GM21737 (cell line): ENCODE data around the gene HAUS7.

Experiments
- ATAC-seq: cut with Tn5 transposase; IDR thresholded peaks from one replicate; pipeline ENCODE4 v1.9.1; 2021; ENCODE audit warnings: mild to moderate bottlenecking, moderate library complexity; ENCODE audit not compliant: unreplicated experiment

The HAUS7 gene

GRCh38 chrX:153477901-153478300, 7.5 kb upstream of the HAUS7 start:
- no peak for ATAC-seq

GRCh38 chrX:153477364-153477857, 7.0 kb upstream of the HAUS7 start:
- ATAC-seq: no peak

GRCh38 chrX:153476666-153477363, 6.4 kb upstream of the HAUS7 start:
- no peak for ATAC-seq

GRCh38 chrX:153475751-153476281, 5.4 kb upstream of the HAUS7 start:
- no peak for ATAC-seq

GRCh38 chrX:153475271-153475670, 4.9 kb upstream of the HAUS7 start:
- no peak for ATAC-seq

- no peak for ATAC-seq
These were observed 4.3 kb upstream of the HAUS7 start for GRCh38 chrX:153474718-153475117.

- no peak for ATAC-seq
These were observed 3.9 kb upstream of the HAUS7 start for GRCh38 chrX:153474266-153474665.

GRCh38 chrX:153473126-153473525, 2.8 kb upstream of the HAUS7 start:
- no peak for ATAC-seq

- ATAC-seq: no peak
These were observed 1.4 kb upstream of the HAUS7 start for GRCh38 chrX:153471663-153472280.

- peak; percentile 25 for ATAC-seq
These were observed 465 bp downstream of the HAUS7 start for GRCh38 chrX:153469811-153470410.

GRCh38 chrX:153468008-153468580, 2.3 kb downstream of the HAUS7 start:
- ATAC-seq: no peak

GRCh38 chrX:153465691-153466380, 4.5 kb downstream of the HAUS7 start:
- no peak for ATAC-seq

GRCh38 chrX:153464116-153464515, 6.3 kb downstream of the HAUS7 start:
- ATAC-seq: no peak

- no peak for ATAC-seq
These were observed 6.8 kb downstream of the HAUS7 start for GRCh38 chrX:153463556-153463955.

GRCh38 chrX:153463031-153463430, 7.3 kb downstream of the HAUS7 start:
- no peak for ATAC-seq

GRCh38 chrX:153462291-153462690, 8.1 kb downstream of the HAUS7 start:
- no peak for ATAC-seq

- ATAC-seq: no peak
These were observed 9.6 kb downstream of the HAUS7 start for GRCh38 chrX:153460826-153461225.

GRCh38 chrX:153459986-153460385, 10.4 kb downstream of the HAUS7 start:
- ATAC-seq: no peak

GRCh38 chrX:153458476-153458875, 11.9 kb downstream of the HAUS7 start:
- ATAC-seq: no peak

- no peak for ATAC-seq
These were observed 12.4 kb downstream of the HAUS7 start for GRCh38 chrX:153457827-153458466.
